ENCODE measurements around the gene IER5L.

IER5L gene

GRCh38 chr9:129218272-129218625 is 40.2 kb upstream of the IER5L start:
- Histone ChIP-seq H3K27me3 (ENCODE audit: low read depth, low read length) (no peaks in the 10 kb centered on the region), H3K36me3 (ENCODE audit: control insufficient read depth in 1 of 2, insufficient read depth in 2 of 2, low read length in 2 of 2) (no peaks in the 10 kb centered on the region), H3K4me3 (ENCODE audit: low read depth in 1 of 2, low read length in 2 of 2) (no peak overlapping the region), H3K27ac (ENCODE audit: low read length) (no peak overlapping the region), H3K4me1 (ENCODE audit: control insufficient read depth in 1 of 2, insufficient read depth in 2 of 2, low read length in 2 of 2) (no peaks in the 10 kb centered on the region), H3K9me3 (ENCODE audit: control insufficient read depth in 1 of 2, low read length in 2 of 2) (no peaks in the 10 kb centered on the region)

DNA sequence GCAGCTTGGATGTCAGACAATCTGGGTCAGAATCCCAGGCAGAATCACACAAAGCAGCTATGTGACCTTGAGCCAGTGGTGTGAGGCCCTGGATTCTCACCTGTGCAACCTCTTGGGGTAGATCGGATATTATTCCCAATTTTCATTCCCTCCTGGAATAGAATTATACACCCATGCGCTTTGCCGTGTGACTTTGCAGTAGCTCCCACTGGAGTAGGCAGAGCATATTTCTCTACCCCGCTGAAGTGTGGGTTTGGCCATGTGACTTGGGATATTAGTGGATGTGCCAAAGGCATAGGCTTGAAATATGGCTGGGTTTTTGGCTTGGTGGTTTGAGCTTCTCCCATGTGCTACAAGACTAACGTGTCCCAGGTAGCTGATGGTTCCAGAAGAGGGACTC is 35.5 kb upstream of the IER5L start:
- Histone ChIP-seq H3K36me3 (ENCODE audit: control insufficient read depth in 1 of 2, insufficient read depth in 2 of 2, low read length in 2 of 2) (no peaks in the 10 kb centered on the region), H3K27me3 (ENCODE audit: low read depth, low read length) (no peaks in the 10 kb centered on the region), H3K4me1 (ENCODE audit: control insufficient read depth in 1 of 2, insufficient read depth in 2 of 2, low read length in 2 of 2) (no peaks in the 10 kb centered on the region), H3K4me3 (ENCODE audit: low read depth in 1 of 2, low read length in 2 of 2) (no peak overlapping the region), H3K9me3 (ENCODE audit: control insufficient read depth in 1 of 2, low read length in 2 of 2) (no peaks in the 10 kb centered on the region), H3K27ac (ENCODE audit: low read length) (no peak overlapping the region)

- H3K4me1 ChIP-seq (ENCODE audit: control insufficient read depth in 1 of 2, insufficient read depth in 2 of 2, low read length in 2 of 2), result no peaks in the 10 kb centered on the region
- no peak overlapping the region for H3K4me3 ChIP-seq (ENCODE audit: low read depth in 1 of 2, low read length in 2 of 2)
- H3K27me3 ChIP-seq (ENCODE audit: low read depth, low read length), result no peaks in the 10 kb centered on the region
- H3K27ac ChIP-seq (ENCODE audit: low read length), result no peak overlapping the region
- no peaks in the 10 kb centered on the region for H3K36me3 ChIP-seq (ENCODE audit: control insufficient read depth in 1 of 2, insufficient read depth in 2 of 2, low read length in 2 of 2)
- H3K9me3 ChIP-seq (ENCODE audit: control insufficient read depth in 1 of 2, low read length in 2 of 2), result no peaks in the 10 kb centered on the region
Measured at GRCh38 chr9:129211686-129212085, 33.6 kb upstream of the IER5L start.

DNA sequence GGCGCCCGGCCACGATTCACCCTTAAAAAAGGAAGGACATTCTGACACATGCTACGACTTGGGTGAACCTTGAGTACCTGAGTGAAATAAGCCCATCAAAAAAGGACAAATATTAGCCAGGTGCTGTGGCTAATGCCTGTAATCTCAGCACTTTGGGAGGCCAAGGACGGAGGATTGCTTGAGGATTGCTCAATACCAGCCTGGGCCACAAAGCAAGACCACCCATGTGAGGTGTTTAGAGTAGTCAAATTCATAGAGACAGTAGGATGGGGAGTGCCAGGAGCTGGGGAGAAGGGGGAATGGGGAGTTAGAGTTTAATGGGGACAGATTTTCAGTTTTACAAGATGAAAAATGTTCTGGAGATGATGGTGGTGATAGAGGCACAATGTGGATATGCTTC is 32.1 kb upstream of the IER5L start:
- no peaks in the 10 kb centered on the region for H3K36me3 ChIP-seq (ENCODE audit: control insufficient read depth in 1 of 2, insufficient read depth in 2 of 2, low read length in 2 of 2)
- H3K4me3 ChIP-seq (ENCODE audit: low read depth in 1 of 2, low read length in 2 of 2), result no peak overlapping the region
- no peaks in the 10 kb centered on the region for H3K4me1 ChIP-seq (ENCODE audit: control insufficient read depth in 1 of 2, insufficient read depth in 2 of 2, low read length in 2 of 2)

DNA sequence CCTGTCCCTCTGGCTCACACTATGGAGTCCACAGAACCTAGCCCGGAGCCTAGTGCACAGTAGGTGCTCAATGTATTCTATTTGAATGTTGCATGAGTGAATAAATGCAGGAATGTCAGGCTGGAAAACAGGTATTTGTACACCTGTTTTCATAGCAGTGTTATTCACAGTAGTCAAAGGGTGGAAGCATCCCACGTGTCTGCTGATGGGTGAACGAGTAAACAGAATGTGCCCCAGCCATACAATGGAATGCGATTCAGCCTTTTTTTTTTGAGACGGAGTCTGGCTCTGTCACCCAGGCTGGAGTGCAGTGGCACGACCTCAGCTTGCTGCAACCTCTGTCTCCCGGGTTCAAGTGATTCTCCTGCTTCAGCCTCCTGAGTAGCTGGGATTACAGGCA is 31.5 kb upstream of the IER5L start:
- no peaks in the 10 kb centered on the region for H3K36me3 ChIP-seq (ENCODE audit: control insufficient read depth in 1 of 2, insufficient read depth in 2 of 2, low read length in 2 of 2)
- H3K4me1 ChIP-seq (ENCODE audit: control insufficient read depth in 1 of 2, insufficient read depth in 2 of 2, low read length in 2 of 2), result no peaks in the 10 kb centered on the region
- no peaks in the 10 kb centered on the region for H3K9me3 ChIP-seq (ENCODE audit: control insufficient read depth in 1 of 2, low read length in 2 of 2)
- H3K4me3 ChIP-seq (ENCODE audit: low read depth in 1 of 2, low read length in 2 of 2), result no peak overlapping the region
- no peak overlapping the region for H3K27ac ChIP-seq (ENCODE audit: low read length)
- no peaks in the 10 kb centered on the region for H3K27me3 ChIP-seq (ENCODE audit: low read depth, low read length)

More for the DNA sequence above, 32.1 kb upstream of the IER5L start:
- no peaks in the 10 kb centered on the region for H3K27me3 ChIP-seq (ENCODE audit: low read depth, low read length)
- no peak overlapping the region for H3K27ac ChIP-seq (ENCODE audit: low read length)
- H3K9me3 ChIP-seq (ENCODE audit: control insufficient read depth in 1 of 2, low read length in 2 of 2), result no peaks in the 10 kb centered on the region

- Histone ChIP-seq H3K27me3 (ENCODE audit: low read depth, low read length) (no peaks in the 10 kb centered on the region), H3K27ac (ENCODE audit: low read length) (no peak overlapping the region), H3K9me3 (ENCODE audit: control insufficient read depth in 1 of 2, low read length in 2 of 2) (no peaks in the 10 kb centered on the region), H3K4me1 (ENCODE audit: control insufficient read depth in 1 of 2, insufficient read depth in 2 of 2, low read length in 2 of 2) (no peaks in the 10 kb centered on the region), H3K4me3 (ENCODE audit: low read depth in 1 of 2, low read length in 2 of 2) (no peak overlapping the region), H3K36me3 (ENCODE audit: control insufficient read depth in 1 of 2, insufficient read depth in 2 of 2, low read length in 2 of 2) (no peaks in the 10 kb centered on the region)
Measured at GRCh38 chr9:129209109-129209508, 31.0 kb upstream of the IER5L start.

DNA sequence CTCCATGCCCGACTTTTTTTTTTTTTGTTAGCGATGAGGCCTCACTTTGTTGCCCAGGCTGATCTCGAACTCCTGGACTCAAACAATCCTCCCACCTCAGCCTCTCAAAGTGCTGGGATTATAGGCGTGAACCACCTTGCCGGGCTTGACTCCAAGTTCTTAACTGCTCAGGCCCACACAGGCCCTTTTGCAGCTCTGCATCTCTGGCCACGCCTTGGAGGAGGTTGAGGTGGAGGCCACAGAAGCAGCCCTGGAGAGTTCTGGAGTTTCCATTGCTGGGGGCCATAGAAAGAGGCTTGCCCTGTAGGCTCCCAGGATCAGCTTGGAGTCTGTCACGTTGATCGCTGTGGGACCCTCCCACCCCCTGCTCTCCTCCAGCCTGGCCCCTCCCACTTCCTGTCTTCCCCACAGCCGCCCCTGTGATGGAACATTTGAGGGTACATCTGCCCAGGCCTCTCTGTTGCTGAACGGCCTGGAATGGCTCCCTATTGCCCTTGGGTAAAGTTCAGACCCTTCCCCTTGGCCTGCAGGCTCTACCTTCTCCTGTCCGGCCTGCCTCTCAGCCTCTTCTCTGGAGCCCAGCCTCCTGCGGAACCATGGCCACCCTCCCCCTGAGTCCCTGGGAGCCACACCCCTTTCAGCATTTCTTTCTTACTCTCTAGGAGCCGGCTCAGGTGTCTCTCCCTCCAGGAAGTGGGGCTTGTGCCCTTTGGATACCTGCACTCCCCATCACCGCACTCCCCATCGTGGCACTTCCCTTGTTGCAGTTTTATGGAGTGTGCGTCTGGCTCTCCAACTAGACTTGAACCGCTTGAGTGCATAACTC is 30.4 kb upstream of the IER5L start:
- no peaks in the 10 kb centered on the region for H3K36me3 ChIP-seq (ENCODE audit: control insufficient read depth in 1 of 2, insufficient read depth in 2 of 2, low read length in 2 of 2)
- no peaks in the 10 kb centered on the region for H3K9me3 ChIP-seq (ENCODE audit: control insufficient read depth in 1 of 2, low read length in 2 of 2)
- H3K4me1 ChIP-seq (ENCODE audit: control insufficient read depth in 1 of 2, insufficient read depth in 2 of 2, low read length in 2 of 2), result no peaks in the 10 kb centered on the region
- H3K27ac ChIP-seq (ENCODE audit: low read length), result no peak overlapping the region
- H3K4me3 ChIP-seq (ENCODE audit: low read depth in 1 of 2, low read length in 2 of 2), result no peak overlapping the region
- H3K27me3 ChIP-seq (ENCODE audit: low read depth, low read length), result no peaks in the 10 kb centered on the region

DNA sequence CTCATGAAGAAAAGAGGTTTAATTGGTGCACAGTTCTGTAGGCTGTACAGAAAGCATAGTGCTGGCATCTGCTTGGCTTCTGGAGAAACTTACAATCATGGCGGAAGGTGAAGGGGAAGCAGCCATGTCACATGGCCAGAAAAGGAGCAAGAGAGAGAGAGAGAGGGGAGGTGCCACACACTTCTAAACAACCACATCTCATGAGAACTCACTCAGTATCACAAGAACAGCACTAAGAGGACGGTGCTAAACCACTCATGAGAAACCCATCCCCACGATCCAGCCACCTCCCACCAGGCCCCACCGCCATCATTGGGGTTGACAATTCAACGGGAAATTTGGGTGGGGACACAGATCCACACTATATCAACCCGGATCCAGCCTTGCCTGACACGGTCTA is 28.8 kb upstream of the IER5L start:
- Histone ChIP-seq H3K9me3 (ENCODE audit: control insufficient read depth in 1 of 2, low read length in 2 of 2) (no peaks in the 10 kb centered on the region), H3K27me3 (ENCODE audit: low read depth, low read length) (no peaks in the 10 kb centered on the region), H3K4me1 (ENCODE audit: control insufficient read depth in 1 of 2, insufficient read depth in 2 of 2, low read length in 2 of 2) (no peaks in the 10 kb centered on the region), H3K27ac (ENCODE audit: low read length) (no peak overlapping the region), H3K36me3 (ENCODE audit: control insufficient read depth in 1 of 2, insufficient read depth in 2 of 2, low read length in 2 of 2) (no peaks in the 10 kb centered on the region), H3K4me3 (ENCODE audit: low read depth in 1 of 2, low read length in 2 of 2) (no peak overlapping the region)

- H3K9me3 ChIP-seq (ENCODE audit: control insufficient read depth in 1 of 2, low read length in 2 of 2), result no peaks in the 10 kb centered on the region
- H3K4me3 ChIP-seq (ENCODE audit: low read depth in 1 of 2, low read length in 2 of 2), result no peak overlapping the region
- H3K36me3 ChIP-seq (ENCODE audit: control insufficient read depth in 1 of 2, insufficient read depth in 2 of 2, low read length in 2 of 2), result no peaks in the 10 kb centered on the region
- H3K27me3 ChIP-seq (ENCODE audit: low read depth, low read length), result no peaks in the 10 kb centered on the region
- no peaks in the 10 kb centered on the region for H3K4me1 ChIP-seq (ENCODE audit: control insufficient read depth in 1 of 2, insufficient read depth in 2 of 2, low read length in 2 of 2)
- H3K27ac ChIP-seq (ENCODE audit: low read length), result no peak overlapping the region
Measured at GRCh38 chr9:129206401-129206800, 28.3 kb upstream of the IER5L start.

GRCh38 chr9:129204840-129205239 is 26.8 kb upstream of the IER5L start:
- no peaks in the 10 kb centered on the region for H3K4me1 ChIP-seq (ENCODE audit: control insufficient read depth in 1 of 2, insufficient read depth in 2 of 2, low read length in 2 of 2)
- no peak overlapping the region for H3K27ac ChIP-seq (ENCODE audit: low read length)
- no peaks in the 10 kb centered on the region for H3K9me3 ChIP-seq (ENCODE audit: control insufficient read depth in 1 of 2, low read length in 2 of 2)
- H3K4me3 ChIP-seq (ENCODE audit: low read depth in 1 of 2, low read length in 2 of 2), result no peak overlapping the region
- no peaks in the 10 kb centered on the region for H3K27me3 ChIP-seq (ENCODE audit: low read depth, low read length)
- no peaks in the 10 kb centered on the region for H3K36me3 ChIP-seq (ENCODE audit: control insufficient read depth in 1 of 2, insufficient read depth in 2 of 2, low read length in 2 of 2)

DNA sequence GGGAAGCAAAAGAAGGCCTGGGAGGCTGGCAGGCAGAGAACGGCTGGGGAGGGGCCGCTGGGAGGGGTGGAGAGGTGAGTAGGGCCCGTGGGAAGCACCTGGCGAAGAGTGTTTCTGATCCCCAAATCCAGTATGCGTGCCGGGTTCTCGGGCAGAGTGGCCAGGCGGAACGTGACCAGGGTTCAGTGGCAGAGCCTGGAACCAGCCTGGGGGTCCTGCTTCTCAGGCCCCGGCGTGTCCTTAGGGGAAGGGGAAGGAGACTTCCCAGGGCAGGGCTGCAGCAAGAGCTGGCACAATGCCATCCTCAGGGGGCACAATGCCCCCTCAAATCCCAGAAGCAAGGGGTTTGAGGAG is 25.5 kb upstream of the IER5L start:
- no peaks in the 10 kb centered on the region for H3K27me3 ChIP-seq (ENCODE audit: low read depth, low read length)
- peaks cover 0 to 3% of the 10 kb centered on the region in 2 donors for H3K4me1 ChIP-seq (ENCODE audit: control insufficient read depth in 1 of 2, insufficient read depth in 2 of 2, low read length in 2 of 2)
- no peaks in the 10 kb centered on the region for H3K9me3 ChIP-seq (ENCODE audit: control insufficient read depth in 1 of 2, low read length in 2 of 2)
- H3K4me3 ChIP-seq (ENCODE audit: low read depth in 1 of 2, low read length in 2 of 2), result peak overlapping the region; percentile 52 to 68
- H3K36me3 ChIP-seq (ENCODE audit: control insufficient read depth in 1 of 2, insufficient read depth in 2 of 2, low read length in 2 of 2), result no peaks in the 10 kb centered on the region
- peak overlapping the region; percentile 60 for H3K27ac ChIP-seq (ENCODE audit: low read length)

Measured in muscle layer of duodenum (tissue), 2 donors.